OCI-LY7 (cell line): Measurements from ENCODE around the gene PIM2. TPM values are rescaled to one million over a fixed set of nuclear protein-coding genes. Genes with fewer than 3 reads are reported as not detected.

Source experiments
- BruUV-seq: library from RNA; stranded (reverse); fragments of 400-500 nt; replicated peaks from 2 replicates; lab custom pipeline; 2021; lab: Mats Ljungman, UMichigan
- CTCF ChIA-PET: fragments of 300-600 bp; sonication (Branson Sonifier 250); formaldehyde crosslinking; loops from one replicate; lab custom pipeline; 2022; ENCODE audit warnings: antibody characterized with exemption; ENCODE audit not compliant: unreplicated experiment; lab: Charles Lee
- POLR2A ChIA-PET: fragments of 300-600 bp; sonication (Branson Sonifier 250); formaldehyde crosslinking; loops from one replicate; lab custom pipeline; 2022; ENCODE audit warnings: antibody characterized with exemption; lab: Charles Lee
- DNase-seq: peaks from one replicate; pipeline ENCODE4 v3.0.0-alpha.2; 2015; ENCODE audit warnings: low spot score
- H2AFZ ChIP-seq: fragments of 200-600 bp; sonication (generic), shearing (Covaris generic); 2 replicates; pipeline ENCODE4 v1.6.1; 2014; ENCODE audit warnings: mild to moderate bottlenecking, antibody characterized with exemption, low read length, moderate library complexity
- H3K27ac ChIP-seq: fragments of 200-600 bp; sonication (generic); 2 replicates; pipeline ENCODE4 v1.5.1; 2014; ENCODE audit warnings: mixed run types, low read depth, mild to moderate bottlenecking, moderate library complexity, low read length, inconsistent platforms; ENCODE audit not compliant: poor library complexity, severe bottlenecking
- H3K36me3 ChIP-seq: fragments of 200-600 bp; sonication (generic); 2 replicates; pipeline ENCODE4 v1.6.1; 2014; ENCODE audit warnings: mild to moderate bottlenecking, antibody characterized with exemption, low read length, moderate library complexity, mixed read lengths; ENCODE audit not compliant: insufficient read depth
- H3K4me1 ChIP-seq: fragments of 200-600 bp; sonication (generic); 2 replicates; pipeline ENCODE4 v1.5.1; 2014; ENCODE audit warnings: mild to moderate bottlenecking, low read length; ENCODE audit not compliant: insufficient read depth, poor library complexity, severe bottlenecking
- H3K4me2 ChIP-seq: fragments of 200-600 bp; sonication (generic); 2 replicates; pipeline ENCODE4 v1.6.1; 2014; ENCODE audit warnings: mild to moderate bottlenecking, low read length
- H3K4me3 ChIP-seq: fragments of 200-600 bp; sonication (generic); 2 replicates; pipeline ENCODE4 v1.5.1; 2014; ENCODE audit warnings: mild to moderate bottlenecking, low read depth, low read length; ENCODE audit not compliant: poor library complexity, severe bottlenecking
- H3K79me2 ChIP-seq: fragments of 200-600 bp; sonication (generic); 2 replicates; pipeline ENCODE4 v1.6.1; 2016; ENCODE audit warnings: low read depth, mild to moderate bottlenecking, low read length, moderate library complexity, mixed read lengths; ENCODE audit not compliant: insufficient read depth
- H3K9me2 ChIP-seq: fragments of 200-600 bp; sonication (generic); 2 replicates; pipeline ENCODE4 v1.6.1; 2016; ENCODE audit warnings: mild to moderate bottlenecking, low read length, mixed read lengths; ENCODE audit not compliant: insufficient read depth
- H3K9me3 ChIP-seq: fragments of 200-600 bp; sonication (generic); 2 replicates; pipeline ENCODE4 v1.6.1; 2014; ENCODE audit warnings: mild to moderate bottlenecking, mixed run types, low read length, mixed read lengths
- H4K20me1 ChIP-seq: fragments of 200-600 bp; sonication (generic); 2 replicates; pipeline ENCODE4 v1.6.1; 2014; ENCODE audit warnings: mild to moderate bottlenecking, antibody characterized with exemption, low read length, moderate library complexity, mixed read lengths; ENCODE audit not compliant: insufficient read depth
- CTCF ChIP-seq: fragments of 200-600 bp; sonication (generic); conservative IDR thresholded peaks from 2 replicates; pipeline ENCODE4 v1.5.1; 2014; ENCODE audit warnings: mild to moderate bottlenecking, antibody characterized with exemption, low read length, moderate library complexity, mixed read lengths
- EZH2phosphoT487 ChIP-seq: fragments of 200-600 bp; sonication (generic); IDR thresholded peaks from 2 replicates; pipeline ENCODE4 v1.6.1; 2018; ENCODE audit warnings: low read depth, borderline replicate concordance, mild to moderate bottlenecking, mixed run types, antibody characterized with exemption, low read length, moderate library complexity, mixed read lengths
- intact Hi-C: fragments of 100-400 bp; cut with micrococcal nuclease; formaldehyde crosslinking; loops from one replicate; pipeline ENCODE4 v1.10.0; 2022; ENCODE audit not compliant: unreplicated experiment
- total RNA-seq, 2 experiments: library from RNA; depleted of rRNA in 1 of 2; stranded (reverse); fragments of >200 nt in 1 of 2; shearing (Covaris generic) in 1 of 2; gene quantifications; 2 replicates each; pipeline ENCODE4 v1.2.3, GENCODE V29; 2014 to 2022

Gene PIM2
- total RNA-seq, 2 experiments from 2014 or later: 60.3 to 148 TPM

GRCh38 chrX:48945517-48946348 is 26.9 kb upstream of the PIM2 start:
- no peak overlapping the region for H3K4me2 ChIP-seq
- TF ChIP-seq EZH2phosphoT487 (no peak), CTCF (peak; percentile 86)
- peak; percentile 53 for DNase-seq
- no peak overlapping the region for H3K4me3 ChIP-seq
- peaks cover 47% of the 10 kb centered on the region for H3K36me3 ChIP-seq
- H4K20me1 ChIP-seq: no peaks in the 10 kb centered on the region
- intact Hi-C loops: loop anchor here (1.0 kb wide), 1 partner anchor 28 kb away; no protein-coding TSS in a partner anchor
- H3K9me2 ChIP-seq: no peaks in the 10 kb centered on the region
- peak overlapping the region; percentile 43 for H3K27ac ChIP-seq
- H3K79me2 ChIP-seq: peaks cover 29% of the 10 kb centered on the region; the same call in 1 of the 2 replicates
- no peaks in the 10 kb centered on the region for H3K9me3 ChIP-seq
- peaks cover 56% of the 10 kb centered on the region for H3K4me1 ChIP-seq
- CTCF ChIA-PET: no interaction called here
- no TSS peak for BruUV-seq
- POLR2A ChIA-PET: interaction anchor here (0.6 to 1.3 kb wide), 3 partner anchors 13 to 60 kb away, joined by 3 read pairs; no protein-coding TSS in a partner anchor
- no peak overlapping the region for H2AFZ ChIP-seq

GRCh38 chrX:48942895-48943294 is 24.1 kb upstream of the PIM2 start:
- Histone ChIP-seq H4K20me1 (no peaks in the 10 kb centered on the region), H3K79me2 (peaks cover 32% of the 10 kb centered on the region; the same call in 1 of the 2 replicates), H3K9me3 (no peaks in the 10 kb centered on the region), H3K9me2 (no peaks in the 10 kb centered on the region), H3K36me3 (peaks cover 49% of the 10 kb centered on the region), H2AFZ (no peak overlapping the region), H3K27ac (peak overlapping the region; percentile 42), H3K4me3 (no peak overlapping the region), H3K4me1 (peaks cover 79% of the 10 kb centered on the region), H3K4me2 (peak overlapping the region; percentile 41)
- intact Hi-C loops: no loop called here
- BruUV-seq: no TSS peak
- ChIA-PET CTCF (no interaction called here), POLR2A (interaction anchor here (0.8 to 1.3 kb wide), 3 partner anchors 17 to 206 kb away, joined by 3 read pairs; partner anchors contain the start of gene TFE3)
- no peak for DNase-seq
- TF ChIP-seq CTCF (no peak), EZH2phosphoT487 (no peak)
